Heart right ventricle (tissue), 16 donors: ENCODE data around the gene ATP6V0B. TPM values are rescaled to one million over a fixed set of nuclear protein-coding genes. Genes with fewer than 3 reads are reported as not detected.

Experiments used
- ATAC-seq, 8 donors: fragments of 200-7000 bp; cut with Tn5 transposase; one replicate each; pipeline ENCODE4 v1.9.1; 2020; ENCODE audit warnings: mild to moderate bottlenecking in 8 of 8, moderate library complexity in 8 of 8, moderate number of reproducible peaks in 1 of 8
- DNase-seq, 2 donors: peaks; one replicate each; pipeline ENCODE4 v3.0.0-alpha.2; 2020
- H3K27ac ChIP-seq, 10 donors: fragments of 200-600 bp; sonication (generic) in 2 of 10; one replicate each; pipeline versions ENCODE4 v1.5.0 to v1.8.0; 2020 to 2022; ENCODE audit warnings: mild to moderate bottlenecking in 3 of 10
- H3K27me3 ChIP-seq, 7 donors: fragments of 200-600 bp; one replicate each; pipeline ENCODE4 v1.8.0; 2021 to 2022; ENCODE audit warnings: mild to moderate bottlenecking in 2 of 7
- H3K36me3 ChIP-seq, 9 donors: fragments of 200-600 bp; sonication (generic) in 1 of 9; one replicate each; pipeline versions ENCODE4 v1.5.0 to v1.8.0; 2020 to 2022; ENCODE audit warnings: mild to moderate bottlenecking in 2 of 9
- H3K4me1 ChIP-seq, 9 donors: fragments of 200-600 bp; sonication (generic) in 1 of 9; one replicate each; pipeline versions ENCODE4 v1.5.0 to v1.8.0; 2020 to 2022; ENCODE audit warnings: mild to moderate bottlenecking in 4 of 9
- H3K4me3 ChIP-seq, 10 donors: fragments of 200-600 bp; sonication (generic) in 2 of 10; one replicate each; pipeline versions ENCODE4 v1.5.0 to v1.8.0; 2020 to 2022; ENCODE audit warnings: mild to moderate bottlenecking in 7 of 10, moderate library complexity in 2 of 10
- H3K9me3 ChIP-seq, 11 donors: fragments of 200-600 bp in 10 of 11; sonication (generic) in 2 of 11; one replicate each; pipeline versions ENCODE4 v1.5.0 to v1.8.0; 2013 to 2022; ENCODE audit warnings: mild to moderate bottlenecking in 2 of 11, control low read depth in 1 of 11, moderate library complexity in 1 of 11
- CTCF ChIP-seq, 9 donors: fragments of 200-600 bp; sonication (generic) in 2 of 9; IDR thresholded peaks; one replicate each; pipeline versions ENCODE4 v1.5.0 to v1.8.0; 2021 to 2022; ENCODE audit warnings: antibody characterized with exemption in 9 of 9, mild to moderate bottlenecking in 5 of 9, moderate library complexity in 1 of 9
- WGBS, 2 donors: extraction: QIAGEN DNeasy Blood & Tissue Kit; methylation state at CpG; one replicate each; pipeline ENCODE4 v1.1.7; 2013; ENCODE audit warnings: inconsistent platforms in 1 of 2; 5-methylcytosine and 5-hydroxymethylcytosine counted together
- intact Hi-C, 10 donors: fragments of 100-400 bp; cut with DNase I; formaldehyde crosslinking; loops; one replicate each; pipeline versions ENCODE4 v1.11.1 to v1.14.2; 2022
- polyA plus RNA-seq, 2 donors: library from polyadenylated mRNA; stranded (reverse); fragments of 200-250 nt; gene quantifications; one replicate each; pipeline ENCODE4 v1.2.3, GENCODE V29; 2013
- total RNA-seq, 10 donors: library from RNA; stranded (reverse); fragmentation: NEBNext Ultra II Directional in 3 of 10; extraction: Animal tissue kit (Norgen Biotek cat#: 25700) in 3 of 10; gene quantifications; one replicate each; pipeline versions ENCODE4 v1.2.1 to v1.2.4, GENCODE V29; 2021 to 2023
- donor health status: Arrhythmogenic right ventricular cardiomyopathy.
- donor health status: ischemic (EF 13 %, LVEDD 7.1; RV severe dilation, severe dysfunction).
- donor health status: healthy with polysubstance abuse.
- donor health status: DM: no; HTN: yes; CAD: no.
- donor health status: DM: no; HTN: no; CAD: no.
- donor health status: ischemic (EF 25% LVEDD 6.9; RV normal size, moderate dysfunction).
- donor health status: ischemic (EF 25% LVEDD 5.7; RV mildly dilated, moderate dysfunction).
- donor health status: healthy.
- donor health status: DM: yes; HTN: yes; CAD: no.
- donor health status: Ischemic cardiomyopathy.
- donor health status: ischemic (EF 35%, LVEDD 5.7; RV mildly dilated, moderate dysfunction).
- donor health status: nonischemic (EF 11% LVEDD 7.7; RV severe dilation, severe dysfunction).
- donor health status: DM: yes; HTN: yes; CAD: no.
- donor health status: PGD.
- donor health status: ischemic (EF 29% LVEDD 5.4; RV normal size, mild dysfunction).
- donor health status: nonischemic (EF 23%, LVEDD 6.1; RV moderate dilation, normal function).

The ATP6V0B gene
- total and polyA plus RNA-seq, 12 donors, result 63.1 to 227 (median 74.3) TPM

DNA sequence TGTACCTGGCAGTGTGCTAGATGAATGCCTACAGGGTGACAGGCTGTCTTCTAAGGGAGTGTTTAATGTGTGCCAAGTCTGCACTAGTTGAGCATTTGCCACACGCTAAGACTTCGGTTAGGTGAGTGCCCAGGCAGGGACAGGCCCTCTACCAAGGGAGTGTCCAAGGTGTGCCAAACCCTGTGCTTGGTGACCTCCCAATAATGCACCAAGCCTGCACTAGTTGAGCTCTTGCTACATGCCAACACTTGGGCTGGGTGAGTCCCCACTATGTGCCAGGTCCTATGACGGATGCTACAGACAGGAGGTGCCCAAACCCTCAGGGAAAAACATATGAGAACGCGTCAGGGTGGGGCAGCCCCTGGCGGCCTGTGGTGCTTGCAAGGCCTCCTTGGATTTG lies 45.7 kb downstream of the ATP6V0B start:
- no peak for DNase-seq
- H3K36me3 ChIP-seq, result no peaks in the 10 kb centered on the region
- H3K27me3 ChIP-seq, result no peaks in the 10 kb centered on the region
- peaks cover 0 to 18% (median 3%) of the 10 kb centered on the region in 9 donors for H3K4me1 ChIP-seq
- no peak overlapping the region for H3K27ac ChIP-seq
- no peak for TF ChIP-seq CTCF (IDR thresholded peaks at IDR 0.05)
- WGBS, 2 donors, result 80 to 91% methylated on average over 6 of the region's 6 CpGs
- H3K4me3 ChIP-seq, result no peak overlapping the region
- intact Hi-C loops, result no loop called here
- no peak for ATAC-seq
- H3K9me3 ChIP-seq, result no peaks in the 10 kb centered on the region

- H3K27me3 ChIP-seq, result no peaks in the 10 kb centered on the region
- no peak for DNase-seq
- WGBS, 2 donors, result 85 to 86% methylated on average over 8 of the region's 8 CpGs
- H3K9me3 ChIP-seq, result no peaks in the 10 kb centered on the region
- no peak for ATAC-seq
- H3K4me3 ChIP-seq, result no peak overlapping the region
- H3K4me1 ChIP-seq, result peaks cover 0 to 11% (median 3%) of the 10 kb centered on the region in 9 donors
- no peak for TF ChIP-seq CTCF (IDR thresholded peaks at IDR 0.05)
- intact Hi-C loops, result no loop called here
- H3K27ac ChIP-seq, result no peak overlapping the region
- H3K36me3 ChIP-seq, result no peaks in the 10 kb centered on the region
Observed at GRCh38 chr1:44021156-44021555, 46.4 kb downstream of the ATP6V0B start.

DNA sequence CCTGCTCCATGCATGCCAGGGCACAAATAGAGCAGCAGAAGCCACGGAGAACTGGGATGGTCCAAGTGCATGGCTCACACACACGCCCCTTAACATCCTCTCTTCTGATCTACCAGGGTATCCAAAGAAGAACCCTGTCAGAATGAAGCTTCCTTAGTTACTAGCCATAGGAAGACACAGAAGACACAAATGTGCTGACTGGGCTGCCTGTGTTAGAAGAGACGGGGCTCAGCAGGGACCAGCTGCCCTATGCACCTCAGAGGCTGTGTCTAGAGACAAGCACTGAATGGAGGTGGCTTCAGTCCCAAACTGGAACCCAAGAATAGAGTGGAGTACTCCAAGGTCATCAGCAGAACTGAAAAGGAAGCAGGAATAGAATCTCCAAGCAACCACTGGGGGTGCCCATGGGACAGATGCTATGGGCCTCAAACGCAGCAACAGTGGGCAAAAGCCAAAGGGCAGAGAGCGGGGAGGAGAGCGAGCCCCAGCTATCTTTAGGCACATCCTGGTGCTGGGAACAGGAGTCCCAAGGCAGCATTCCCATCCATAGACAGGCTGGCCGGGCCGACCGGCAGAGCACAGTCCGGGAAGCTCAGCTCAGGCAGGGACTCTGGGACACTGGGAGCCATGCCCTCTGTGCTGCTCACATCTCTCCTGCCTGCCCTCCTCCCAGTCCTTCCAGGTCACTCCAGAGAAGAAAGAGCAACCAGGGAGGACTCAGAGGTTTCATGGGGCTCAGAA lies 47.0 kb downstream of the ATP6V0B start:
- DNase-seq, result peak; percentile 20 to 49
- Histone ChIP-seq H3K9me3 (no peaks in the 10 kb centered on the region), H3K4me1 (peaks cover 0 to 11% (median 3%) of the 10 kb centered on the region in 9 donors), H3K4me3 (no peak overlapping the region), H3K27me3 (no peaks in the 10 kb centered on the region), H3K36me3 (no peaks in the 10 kb centered on the region), H3K27ac (peak overlapping the region in 5 of 10 donors; percentile 26 to 44 (median 29))
- 80 to 82% methylated on average over 10 of the region's 10 CpGs for WGBS, 2 donors
- peak; percentile 40 to 79 (median 64) for ATAC-seq
- intact Hi-C loops, result no loop called here
- TF ChIP-seq CTCF (IDR thresholded peaks at IDR 0.05), result peak in 2 of 9 donors; percentile 20 to 25

DNA sequence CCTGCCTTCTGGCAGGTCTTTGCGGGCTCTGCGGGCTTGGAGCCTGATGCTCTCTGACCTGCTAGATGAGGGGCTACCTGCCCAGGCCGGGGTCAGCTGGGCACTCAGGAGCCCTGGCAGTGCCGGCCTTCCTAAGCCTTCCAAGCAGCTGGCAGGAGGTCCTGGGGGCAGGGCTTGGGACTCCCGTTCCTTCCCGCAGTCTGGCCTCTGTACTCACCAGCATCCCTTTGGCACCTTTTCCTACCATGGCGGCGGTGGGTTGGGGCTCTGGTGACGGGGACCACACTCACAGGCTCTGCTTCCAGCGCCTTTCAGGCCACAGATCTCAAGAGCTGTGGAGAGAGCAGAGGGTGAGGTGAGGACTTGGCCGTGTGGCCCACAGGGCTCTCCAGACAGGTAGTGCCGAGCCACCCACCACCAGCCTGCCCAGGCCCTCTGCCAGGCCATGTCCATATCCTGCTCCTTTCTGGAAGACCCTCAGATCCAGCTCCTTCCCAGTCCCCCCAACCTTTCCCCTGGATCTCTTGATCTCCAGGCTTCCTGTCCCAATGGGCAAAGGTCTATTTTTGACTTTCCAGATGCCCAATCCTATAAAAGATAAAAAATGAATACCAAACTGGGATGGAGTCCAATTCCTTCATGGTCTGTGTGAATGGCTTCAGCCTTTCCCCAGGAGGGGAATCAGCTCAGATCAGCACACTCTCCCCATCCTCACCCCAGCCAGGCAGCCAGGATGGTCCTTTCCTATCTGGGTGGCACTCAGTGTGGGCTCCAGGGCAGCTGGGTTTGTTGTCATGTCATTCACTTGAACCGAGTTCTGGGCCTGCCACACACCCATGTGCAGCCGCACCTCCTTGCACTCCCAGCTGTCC lies 49.5 kb downstream of the ATP6V0B start:
- WGBS, 2 donors, result 88 to 90% methylated on average over 14 of the region's 14 CpGs
- Histone ChIP-seq H3K4me1 (peaks cover 2 to 16% (median 6%) of the 10 kb centered on the region in 9 donors), H3K4me3 (no peak overlapping the region), H3K36me3 (no peaks in the 10 kb centered on the region), H3K27me3 (no peaks in the 10 kb centered on the region), H3K9me3 (no peaks in the 10 kb centered on the region), H3K27ac (no peak overlapping the region)
- ATAC-seq (no peak), DNase-seq (no peak)
- intact Hi-C loops, result no loop called here
- no peak for TF ChIP-seq CTCF (IDR thresholded peaks at IDR 0.05)
